VCaP (cell line): Measurements from ENCODE around the gene PRR19.

Experiments used
- H3K27ac ChIP-seq: fragments of 450-650 bp; 2 replicates; pipeline ENCODE4 v1.5.1; 2017
- CTCF ChIP-seq: fragments of 450-650 bp; conservative IDR thresholded peaks from 2 replicates; pipeline ENCODE4 v1.5.1; 2017; ENCODE audit warnings: mild to moderate bottlenecking, moderate library complexity

PRR19 gene

GRCh38 chr19:42269478-42270345, 32.2 kb upstream of the PRR19 start:
- peak overlapping the region; percentile 98 for H3K27ac ChIP-seq
- no peak for TF ChIP-seq CTCF

GRCh38 chr19:42270346-42271044, 31.4 kb upstream of the PRR19 start:
- no peak for TF ChIP-seq CTCF
- peak overlapping the region; percentile 98 for H3K27ac ChIP-seq

GRCh38 chr19:42271045-42271419, 30.9 kb upstream of the PRR19 start:
- peak overlapping the region; percentile 98 for H3K27ac ChIP-seq
- TF ChIP-seq CTCF: no peak

- no peak for TF ChIP-seq CTCF
- no peak overlapping the region; the same call in 1 of the 2 replicates for H3K27ac ChIP-seq
Measured at GRCh38 chr19:42271861-42272534, 29.9 kb upstream of the PRR19 start.

- no peak overlapping the region for H3K27ac ChIP-seq
- TF ChIP-seq CTCF: no peak
Measured at GRCh38 chr19:42272535-42272897, 29.4 kb upstream of the PRR19 start.

DNA sequence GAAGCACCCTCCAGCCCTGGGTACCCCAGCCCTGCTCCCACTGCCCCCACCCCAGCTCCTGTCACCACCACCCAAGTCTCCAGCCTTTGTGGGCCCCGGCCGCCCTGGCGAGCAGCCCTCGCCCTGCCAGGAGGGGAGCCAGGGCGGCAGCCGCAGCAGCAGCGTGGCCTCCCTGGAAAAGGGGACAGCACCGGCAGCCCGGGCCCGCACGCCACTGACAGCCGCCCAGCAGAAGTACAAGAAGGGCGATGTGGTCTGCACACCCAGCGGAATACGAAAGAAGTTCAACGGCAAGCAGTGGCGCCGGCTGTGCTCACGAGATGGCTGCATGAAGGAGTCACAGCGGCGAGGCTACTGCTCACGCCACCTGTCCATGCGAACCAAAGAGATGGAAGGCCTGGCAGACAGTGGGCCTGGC, 28.9 kb upstream of the PRR19 start:
- no peak overlapping the region for H3K27ac ChIP-seq
- TF ChIP-seq CTCF: no peak

DNA sequence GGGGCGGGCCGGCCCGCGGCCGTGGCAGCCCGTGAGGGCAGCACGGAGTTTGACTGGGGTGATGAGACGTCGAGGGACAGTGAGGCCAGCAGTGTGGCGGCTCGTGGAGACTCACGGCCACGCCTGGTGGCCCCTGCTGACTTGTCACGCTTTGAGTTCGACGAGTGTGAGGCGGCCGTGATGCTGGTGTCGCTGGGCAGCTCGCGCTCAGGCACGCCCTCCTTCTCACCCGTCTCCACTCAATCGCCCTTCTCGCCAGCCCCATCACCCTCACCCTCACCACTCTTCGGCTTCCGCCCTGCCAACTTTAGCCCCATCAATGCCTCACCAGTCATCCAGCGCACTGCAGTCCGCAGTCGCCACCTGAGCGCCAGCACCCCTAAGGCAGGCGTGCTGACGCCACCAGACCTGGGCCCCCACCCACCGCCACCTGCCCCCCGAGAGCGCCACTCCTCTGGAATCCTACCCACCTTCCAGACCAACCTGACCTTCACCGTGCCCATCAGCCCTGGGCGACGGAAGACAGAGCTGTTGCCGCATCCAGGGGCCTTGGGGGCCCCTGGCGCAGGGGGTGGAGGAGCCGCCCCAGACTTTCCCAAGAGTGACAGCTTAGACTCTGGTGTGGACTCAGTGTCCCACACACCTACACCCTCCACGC, 28.4 kb upstream of the PRR19 start:
- H3K27ac ChIP-seq: no peak overlapping the region
- no peak for TF ChIP-seq CTCF
